GM19238 (cell line): ENCODE measurements around the gene SLC17A8.
"Not testable (repeated sequence)": the region's sequence is repeated elsewhere in the genome, so short reads cannot be mapped to it uniquely, and the experiment has no call there.

Experiments used
- DNase-seq: peaks from one replicate; pipeline ENCODE4 v3.0.0; 2011; ENCODE audit warnings: low spot score; ENCODE audit not compliant: insufficient read length

SLC17A8 gene

DNA sequence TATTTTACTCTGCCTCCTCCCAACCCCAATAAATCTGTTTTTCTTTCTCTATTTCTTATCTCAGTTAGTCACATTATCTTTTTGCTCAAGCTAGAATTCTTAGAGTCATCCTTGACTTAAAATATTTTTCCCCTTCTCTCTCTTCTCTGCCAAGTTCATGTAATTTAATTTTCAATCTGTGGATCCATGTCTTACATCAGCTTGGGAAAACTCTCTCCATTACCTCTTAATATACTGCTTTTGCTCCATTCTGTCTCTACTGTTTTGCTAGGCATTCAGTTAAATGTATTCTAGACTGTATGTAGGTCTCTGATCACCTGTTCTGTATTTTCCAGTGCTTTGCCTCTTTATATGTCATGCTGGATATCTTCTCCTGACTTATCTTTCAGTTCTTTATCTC is 65.8 kb downstream of the SLC17A8 start:
- DNase-seq, result no peak

GRCh38 chr12:100426145-100426544 is 69.3 kb downstream of the SLC17A8 start:
- no peak for DNase-seq

DNA sequence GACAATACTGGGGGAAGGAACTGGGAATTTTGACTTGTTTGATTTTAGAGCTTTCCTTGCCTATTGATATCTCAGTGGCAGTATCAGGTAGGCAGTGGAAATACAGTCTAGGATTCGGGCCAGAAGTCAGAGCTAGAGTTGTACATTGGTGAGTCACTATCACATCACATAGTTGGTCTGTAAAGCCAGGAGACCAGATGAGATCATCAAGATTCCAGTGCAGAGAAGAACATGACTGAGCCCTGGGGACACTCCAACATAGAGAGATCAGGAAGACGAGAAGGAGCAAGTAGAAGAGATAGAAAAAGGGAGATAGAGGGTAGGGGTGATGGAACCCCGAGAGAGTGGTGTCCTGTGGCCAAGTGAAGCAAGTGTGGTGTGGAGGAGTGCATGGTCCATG is 70.2 kb downstream of the SLC17A8 start:
- DNase-seq, result no peak

DNA sequence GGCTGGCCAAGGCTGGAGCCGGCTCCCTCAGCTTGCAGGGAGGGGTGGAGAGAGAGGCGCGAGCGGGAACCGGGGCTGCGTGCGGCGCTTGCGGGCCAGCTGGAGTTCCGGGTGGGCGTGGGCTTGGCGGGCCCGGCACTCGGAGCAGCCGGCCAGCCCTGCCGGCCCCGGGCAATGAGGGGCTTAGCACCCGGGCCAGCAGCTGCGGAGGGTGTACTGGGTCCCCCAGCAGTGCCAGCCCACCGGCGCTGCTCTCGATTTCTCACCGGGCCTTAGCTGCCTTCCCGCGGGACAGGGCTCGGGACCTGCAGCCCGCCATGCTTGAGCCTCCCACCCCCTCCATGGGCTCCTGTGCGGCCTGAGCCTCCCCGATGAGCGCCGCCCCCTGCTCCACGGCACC is 73.4 kb downstream of the SLC17A8 start:
- DNase-seq, result not testable (repeated sequence)

GRCh38 chr12:100433701-100434100 is 76.8 kb downstream of the SLC17A8 start:
- DNase-seq, result no peak

DNA sequence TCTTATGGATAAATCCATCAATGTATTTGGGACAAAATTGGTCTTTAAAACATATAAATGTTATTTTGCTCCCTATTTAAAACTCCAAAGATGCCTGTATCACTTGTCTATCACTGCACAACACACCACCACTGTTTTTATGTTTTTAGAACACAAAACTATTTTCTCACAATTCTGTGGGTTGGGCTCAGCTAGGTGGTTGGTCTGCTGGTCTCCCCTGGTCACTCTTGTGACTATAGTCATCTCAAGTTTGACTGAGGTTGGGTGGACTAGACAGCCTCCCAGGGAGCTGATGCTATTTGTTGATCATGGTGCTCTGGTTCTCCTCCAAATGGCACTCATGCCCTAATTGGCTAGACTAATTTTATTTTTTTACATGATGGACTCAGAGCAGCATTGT is 77.3 kb downstream of the SLC17A8 start:
- no peak for DNase-seq

GRCh38 chr12:100435957-100436356 is 79.1 kb downstream of the SLC17A8 start:
- DNase-seq, result no peak

DNA sequence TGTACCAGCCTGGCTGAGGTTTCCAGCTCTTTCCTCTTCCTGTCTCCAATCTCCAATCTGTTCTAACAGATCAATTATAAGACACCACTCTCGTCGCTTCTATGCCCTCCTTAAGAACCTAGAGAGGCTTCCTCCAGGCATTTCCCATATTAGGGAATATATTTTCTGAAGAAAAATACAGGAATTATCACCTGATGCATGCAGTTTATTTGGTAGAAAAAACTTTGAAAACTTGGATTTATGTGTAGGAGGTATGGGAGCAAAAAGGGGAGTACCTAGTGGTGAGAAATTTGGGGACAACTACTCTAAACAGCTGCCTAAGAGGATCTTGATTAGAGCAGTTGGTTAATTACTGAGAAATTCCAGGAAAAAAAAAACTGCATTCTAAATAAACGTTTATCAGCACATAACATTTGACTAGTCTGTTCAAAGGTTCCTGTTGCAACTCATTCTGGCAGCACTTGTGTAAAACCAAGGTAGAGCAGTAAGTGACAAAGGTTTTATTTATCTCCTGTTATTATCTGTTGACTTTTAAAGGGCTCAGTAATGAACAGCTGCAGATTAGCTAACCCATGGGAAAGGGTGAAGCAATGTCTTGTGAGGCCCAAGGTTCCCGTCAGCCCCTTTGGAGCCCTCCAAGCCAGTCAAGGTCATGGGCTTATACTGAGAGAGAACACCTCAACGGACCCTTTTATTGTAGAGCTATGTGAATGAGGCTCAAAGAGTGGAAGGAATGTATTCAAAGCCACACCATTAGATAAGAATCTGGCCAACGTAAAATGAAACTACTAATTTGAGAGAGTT is 80.4 kb downstream of the SLC17A8 start:
- no peak for DNase-seq

DNA sequence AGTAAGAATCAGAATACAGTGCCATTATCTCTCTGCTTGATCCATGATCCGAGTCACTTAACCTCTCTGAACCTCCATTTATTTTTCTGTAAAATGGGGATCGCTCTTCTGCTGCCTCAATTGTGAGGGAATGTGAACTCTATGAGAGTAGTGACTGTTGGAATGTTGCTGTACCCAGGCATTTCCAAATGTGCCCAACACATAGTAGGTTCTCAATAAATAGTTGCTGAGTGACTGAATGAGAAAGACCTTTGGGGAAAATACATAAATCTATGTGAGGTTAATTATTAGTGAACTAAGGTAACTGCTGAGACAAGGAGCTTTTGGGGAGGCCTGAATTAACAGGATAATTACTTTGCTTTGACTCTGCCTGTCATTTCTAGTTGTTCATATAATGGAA is 82.9 kb downstream of the SLC17A8 start:
- no peak for DNase-seq

DNA sequence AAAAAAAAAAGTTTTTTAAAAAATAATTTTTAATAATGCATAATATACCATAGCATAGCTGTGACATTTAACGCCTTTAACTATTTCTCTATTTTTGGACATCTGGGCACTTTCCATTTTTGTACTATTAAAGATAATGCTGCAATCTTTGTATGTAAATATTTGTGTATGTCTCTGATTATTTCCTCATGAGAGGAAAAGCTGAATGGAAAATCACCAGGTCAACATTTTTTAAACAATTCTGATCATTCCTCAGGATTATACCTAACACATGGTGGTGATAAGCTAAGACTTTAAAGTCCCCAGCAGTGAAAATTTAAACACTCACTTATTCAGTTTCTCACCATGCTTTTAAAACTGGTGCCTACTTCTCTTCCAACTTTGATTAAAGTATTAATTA is 85.5 kb downstream of the SLC17A8 start:
- no peak for DNase-seq

- no peak for DNase-seq
These were observed 86.6 kb downstream of the SLC17A8 start for GRCh38 chr12:100443434-100443833.

DNA sequence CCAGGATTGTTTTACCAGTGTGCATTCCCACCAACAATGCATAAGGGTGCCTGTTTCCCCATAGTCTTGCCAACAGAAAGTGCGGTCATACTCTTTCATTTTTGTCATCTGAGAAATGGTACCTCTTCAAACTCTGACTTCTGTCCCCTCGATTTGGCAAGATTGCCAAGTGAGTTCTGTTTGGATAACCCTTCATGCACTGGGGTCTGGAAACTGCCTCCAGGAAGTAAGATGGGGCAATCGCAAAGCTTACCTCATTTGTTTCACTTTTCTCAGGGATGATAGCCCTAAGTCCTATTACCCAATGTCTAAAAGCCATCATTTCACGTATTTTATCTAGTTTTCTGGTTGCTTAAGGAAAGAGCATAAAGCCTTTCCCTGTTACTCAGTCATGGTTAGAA is 88.2 kb downstream of the SLC17A8 start:
- DNase-seq, result no peak

GRCh38 chr12:100447381-100447780 is 90.5 kb downstream of the SLC17A8 start:
- DNase-seq, result no peak

DNA sequence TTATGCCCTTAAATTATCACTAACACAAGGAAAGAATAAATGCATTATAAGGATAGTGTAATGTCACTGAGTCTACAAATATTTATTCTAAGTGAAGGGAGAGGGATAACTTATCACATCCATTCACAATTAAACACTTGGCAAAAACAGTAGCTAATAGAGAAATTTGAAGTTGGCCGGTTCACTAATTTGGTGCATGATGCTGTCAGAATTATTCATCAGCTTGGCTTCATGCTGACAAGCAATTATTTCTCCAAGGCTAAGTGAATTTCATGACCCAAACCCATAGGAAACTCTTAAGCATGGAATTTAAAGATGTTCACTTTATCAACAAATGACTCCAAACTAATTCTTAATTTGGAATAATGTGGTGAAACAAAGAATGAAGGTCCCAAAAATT is 91.8 kb downstream of the SLC17A8 start:
- no peak for DNase-seq

DNA sequence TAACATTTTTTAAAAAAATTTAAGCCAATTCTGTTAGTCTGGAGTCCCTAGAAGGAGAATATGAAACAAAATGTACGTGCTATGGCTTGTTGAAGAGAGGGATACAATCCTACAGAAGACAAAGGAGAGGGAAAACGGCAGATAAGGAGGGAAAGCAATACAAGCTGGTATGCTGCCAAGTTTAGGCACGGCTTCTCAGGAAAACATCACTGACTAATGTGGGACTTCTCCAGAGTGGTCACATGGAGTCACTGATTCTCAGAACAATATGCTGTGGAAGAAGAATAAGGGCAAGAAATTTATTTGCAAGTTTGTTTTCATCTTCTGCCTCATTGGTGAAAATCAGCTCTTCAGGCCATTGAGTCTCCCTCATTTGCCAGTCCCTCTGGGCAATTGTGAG is 93.9 kb downstream of the SLC17A8 start:
- DNase-seq, result no peak

GRCh38 chr12:100453951-100454350 is 97.1 kb downstream of the SLC17A8 start:
- DNase-seq, result no peak

- DNase-seq, result no peak
These were observed 99.0 kb downstream of the SLC17A8 start for GRCh38 chr12:100455896-100456295.

- no peak for DNase-seq
These were observed 101.3 kb downstream of the SLC17A8 start for GRCh38 chr12:100458191-100458590.

DNA sequence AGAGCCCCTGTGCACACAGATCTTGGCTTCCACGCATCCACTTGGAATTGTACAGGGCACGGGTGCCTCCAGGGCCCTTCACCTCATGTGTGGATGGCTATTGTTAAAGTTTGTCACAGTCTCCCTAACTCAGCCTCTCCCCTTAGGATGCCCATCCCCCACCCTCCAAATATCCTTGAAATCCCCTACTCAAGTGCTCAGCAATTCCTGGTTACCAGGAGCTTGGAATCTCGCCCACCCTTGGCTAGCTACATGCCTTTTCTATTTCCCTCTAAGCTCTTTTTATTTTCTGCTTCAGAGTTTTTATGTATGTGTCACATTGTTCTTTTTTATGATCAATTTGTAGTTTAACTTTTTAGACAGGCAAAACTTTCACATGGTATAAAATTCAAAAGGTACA is 103.8 kb downstream of the SLC17A8 start:
- no peak for DNase-seq

DNA sequence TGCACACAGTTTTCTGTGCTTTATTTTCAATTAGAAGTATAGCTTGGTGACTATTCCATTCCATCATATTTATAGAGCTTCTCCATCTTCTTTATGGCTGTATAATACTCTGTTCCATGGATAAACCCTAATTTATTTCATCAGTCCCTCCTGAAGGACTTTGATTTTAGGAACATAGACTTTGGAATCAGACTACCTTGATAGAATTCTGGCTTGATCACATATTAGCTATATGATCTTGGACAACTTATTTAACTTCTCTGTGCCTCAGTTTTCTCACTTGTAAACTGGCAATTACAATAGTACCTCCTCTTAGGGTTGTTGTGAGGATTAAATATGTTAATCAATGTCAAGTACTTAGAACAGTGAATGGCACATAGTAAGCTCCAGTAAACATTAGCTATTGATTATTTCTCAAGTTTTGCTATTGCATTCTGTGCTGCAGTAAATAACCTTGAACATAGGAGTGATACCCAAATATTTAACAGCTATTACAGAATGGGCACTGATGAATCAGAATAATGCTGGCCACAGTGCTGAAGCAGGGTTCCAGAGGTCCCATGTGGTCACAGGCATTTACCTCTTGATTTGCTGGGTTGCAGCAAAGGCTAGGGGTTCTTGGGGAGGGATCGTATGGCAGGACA is 104.6 kb downstream of the SLC17A8 start:
- no peak for DNase-seq

GRCh38 chr12:100463661-100464060 is 106.8 kb downstream of the SLC17A8 start:
- no peak for DNase-seq

DNA sequence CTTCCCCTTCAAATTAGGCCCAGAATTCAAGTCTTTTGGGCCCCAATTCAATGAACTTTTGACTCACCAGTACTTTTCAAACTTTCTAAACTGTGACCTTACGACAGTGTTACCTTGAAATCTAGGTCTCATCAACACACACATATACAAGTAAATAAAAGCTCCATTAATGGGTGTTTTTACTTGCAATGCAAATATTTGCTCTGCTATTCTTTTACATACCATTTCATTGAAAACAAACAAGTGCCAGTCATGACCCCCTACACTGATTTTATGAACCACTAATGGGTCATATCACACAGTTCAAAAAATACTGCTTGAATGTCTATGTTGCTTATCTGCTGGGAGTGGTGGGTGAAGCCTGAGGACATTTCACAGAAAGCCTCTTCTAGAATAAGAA is 107.7 kb downstream of the SLC17A8 start:
- no peak for DNase-seq

DNA sequence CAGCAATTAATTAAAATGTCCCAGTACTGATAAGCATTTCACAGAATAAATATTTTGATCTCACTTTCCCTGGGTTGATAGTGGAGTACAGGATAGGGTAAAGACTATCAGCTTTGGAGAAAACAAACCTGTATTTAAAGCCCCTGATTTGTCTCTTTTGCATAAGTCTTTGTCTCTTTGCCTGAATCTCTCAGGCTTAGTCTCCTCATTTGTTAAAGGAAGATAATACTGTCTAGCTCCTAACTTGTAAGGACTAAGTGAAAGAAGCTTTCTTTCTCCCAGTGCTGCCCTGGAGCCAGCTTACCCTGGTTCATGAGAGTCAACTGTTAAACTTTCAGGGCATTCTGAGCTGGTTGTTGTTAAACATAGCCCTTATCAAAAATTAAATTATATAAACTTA is 111.3 kb downstream of the SLC17A8 start:
- DNase-seq, result no peak
